ENCODE results near the gene CCS. TPM values are rescaled to one million over a fixed set of nuclear protein-coding genes. Genes with fewer than 3 reads are reported as not detected.

The CCS gene
- total and polyA plus RNA-seq, 9 of the 15 experiments (the other 6 are each of a cell fraction or from before 2014, with no cell fraction given) = 1.1 to 46.6 (median 26.8) TPM

GRCh38 chr11:66617155-66617834 is 24.3 kb downstream of the CCS start (continued):
- TF ChIP-seq HOXB6 (CRISPR knock-in tag; IDR thresholded peaks at IDR 0.05; ENCODE audit: borderline replicate concordance) = no peak
- no peak for TF ChIP-seq SIRT6 (IDR thresholded peaks at IDR 0.05; ENCODE audit: low read depth, low read length)
- no peak for TF ChIP-seq GATA2 (CRISPR knock-in tag; IDR thresholded peaks at IDR 0.05)
- TF ChIP-seq NONO (IDR thresholded peaks at IDR 0.05; ENCODE audit: low read depth in 2 of 2, low read length in 1 of 2) = no peak
- no peak for TF ChIP-seq SETDB1 (IDR thresholded peaks at IDR 0.05; ENCODE audit: low read length)
- TF ChIP-seq ZBTB7A (IDR thresholded peaks at IDR 0.05; ENCODE audit: borderline replicate concordance, control insufficient read depth, low read depth, low read length) = no peak
- TF ChIP-seq ZNF740 (CRISPR knock-in tag; IDR thresholded peaks at IDR 0.05) = no peak
- TF ChIP-seq ZNF740 (tag; IDR thresholded peaks at IDR 0.05) = no peak
- no peak for TF ChIP-seq FOXP4 (CRISPR knock-in tag; IDR thresholded peaks at IDR 0.05; ENCODE audit: borderline replicate concordance)
- TF ChIP-seq ZNF431 (CRISPR knock-in tag; IDR thresholded peaks at IDR 0.05) = no peak
- TF ChIP-seq PHF8 (IDR thresholded peaks at IDR 0.05; ENCODE audit: borderline replicate concordance, low read length) = no peak
- TF ChIP-seq TCFL5 (CRISPR knock-in tag; conservative IDR thresholded peaks at IDR 0.05) = no peak
- 0 out of 4 replicates have a peak, but pooled peaks of 1 of the 2 experiments have one; percentile 1 for TF ChIP-seq RAD21 (CRISPR knock-in tag; conservative IDR thresholded peaks at IDR 0.05 in 1 of 2, IDR thresholded peaks at IDR 0.05 in 1 of 2)
- TF ChIP-seq ZBTB49 (CRISPR knock-in tag; IDR thresholded peaks at IDR 0.05; ENCODE audit: borderline replicate concordance) = no peak
- peak; percentile 75 for TF ChIP-seq SPI1 (IDR thresholded peaks at IDR 0.05; ENCODE audit: borderline replicate concordance, low read depth, low read length)
- TF ChIP-seq ZNF785 (CRISPR knock-in tag; IDR thresholded peaks at IDR 0.05) = no peak
- no peak for TF ChIP-seq STAT6 (CRISPR knock-in tag; IDR thresholded peaks at IDR 0.05)
- TF ChIP-seq BCL6 (CRISPR knock-in tag; IDR thresholded peaks at IDR 0.05) = no peak
- TF ChIP-seq ZNF217 (CRISPR knock-in tag; IDR thresholded peaks at IDR 0.05) = no peak
